NT2/D1 (cell line): ENCODE results near the gene TBC1D5.

Experiments
- DNase-seq: peaks from one replicate; pipeline ENCODE4 v3.0.0-alpha.2; 2011; ENCODE audit warnings: low read depth, low spot score
- H3K27me3 ChIP-seq: 2 replicates; pipeline ENCODE4 v1.6.0; 2011; ENCODE audit warnings: mild to moderate bottlenecking; ENCODE audit not compliant: insufficient read length, insufficient read depth
- H3K36me3 ChIP-seq: 2 replicates; pipeline ENCODE4 v1.6.1; 2011; ENCODE audit warnings: mild to moderate bottlenecking, low read length, mixed read lengths; ENCODE audit not compliant: insufficient read depth, insufficient read length
- H3K4me1 ChIP-seq: 2 replicates; pipeline ENCODE4 v1.5.1; 2011; ENCODE audit not compliant: insufficient read depth, insufficient read length
- H3K4me3 ChIP-seq: 2 replicates; pipeline ENCODE4 v1.5.1; 2011; ENCODE audit warnings: low read depth; ENCODE audit not compliant: insufficient read length
- H3K9ac ChIP-seq: 2 replicates; pipeline ENCODE4 v1.6.0; 2011; ENCODE audit warnings: low read depth; ENCODE audit not compliant: insufficient read length
- H3K9me3 ChIP-seq: 2 replicates; pipeline ENCODE4 v1.5.1; 2011; ENCODE audit warnings: mild to moderate bottlenecking, low read length; ENCODE audit not compliant: insufficient read depth
- SUZ12 ChIP-seq: IDR thresholded peaks from 2 replicates; pipeline ENCODE4 v1.6.1; 2011; ENCODE audit not compliant: insufficient read length, insufficient read depth; ENCODE audit errors: extremely low read depth
- YY1 ChIP-seq: IDR thresholded peaks from 2 replicates; pipeline ENCODE4 v1.6.1; 2011; ENCODE audit not compliant: insufficient read length, insufficient read depth
- ZNF274 ChIP-seq: IDR thresholded peaks from 2 replicates; pipeline ENCODE4 v1.6.1; 2011; ENCODE audit warnings: mild to moderate bottlenecking, low read depth, low read length

TBC1D5 gene

DNA sequence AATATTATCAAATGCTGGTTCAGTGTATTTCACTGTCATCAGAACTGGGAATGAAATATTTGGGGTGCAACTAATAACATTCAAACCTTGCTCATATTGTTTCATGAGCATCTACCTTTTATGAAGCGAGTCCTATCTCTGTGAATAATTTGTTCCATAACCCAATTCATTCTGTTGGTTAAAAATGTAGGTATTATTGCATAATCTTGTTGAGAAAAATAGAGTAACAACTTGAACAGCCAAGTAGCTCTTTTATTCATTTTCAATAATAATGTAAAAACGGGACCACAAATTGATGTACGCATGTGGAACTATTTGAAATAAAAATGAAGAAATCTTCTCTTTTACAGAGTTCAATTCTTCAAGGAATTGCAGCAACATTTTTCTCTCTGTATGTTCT lies 30.1 kb upstream of the TBC1D5 start:
- H3K4me1 ChIP-seq, result no peaks in the 10 kb centered on the region
- no peaks in the 10 kb centered on the region for H3K36me3 ChIP-seq
- H3K9ac ChIP-seq, result no peak overlapping the region
- no peak for DNase-seq
- no peak overlapping the region for H3K4me3 ChIP-seq
- peaks cover 9% of the 10 kb centered on the region; the same call in 1 of the 2 replicates for H3K9me3 ChIP-seq
- H3K27me3 ChIP-seq, result no peaks in the 10 kb centered on the region
- TF ChIP-seq YY1 (no peak), SUZ12 (no peak), ZNF274 (no peak)

DNA sequence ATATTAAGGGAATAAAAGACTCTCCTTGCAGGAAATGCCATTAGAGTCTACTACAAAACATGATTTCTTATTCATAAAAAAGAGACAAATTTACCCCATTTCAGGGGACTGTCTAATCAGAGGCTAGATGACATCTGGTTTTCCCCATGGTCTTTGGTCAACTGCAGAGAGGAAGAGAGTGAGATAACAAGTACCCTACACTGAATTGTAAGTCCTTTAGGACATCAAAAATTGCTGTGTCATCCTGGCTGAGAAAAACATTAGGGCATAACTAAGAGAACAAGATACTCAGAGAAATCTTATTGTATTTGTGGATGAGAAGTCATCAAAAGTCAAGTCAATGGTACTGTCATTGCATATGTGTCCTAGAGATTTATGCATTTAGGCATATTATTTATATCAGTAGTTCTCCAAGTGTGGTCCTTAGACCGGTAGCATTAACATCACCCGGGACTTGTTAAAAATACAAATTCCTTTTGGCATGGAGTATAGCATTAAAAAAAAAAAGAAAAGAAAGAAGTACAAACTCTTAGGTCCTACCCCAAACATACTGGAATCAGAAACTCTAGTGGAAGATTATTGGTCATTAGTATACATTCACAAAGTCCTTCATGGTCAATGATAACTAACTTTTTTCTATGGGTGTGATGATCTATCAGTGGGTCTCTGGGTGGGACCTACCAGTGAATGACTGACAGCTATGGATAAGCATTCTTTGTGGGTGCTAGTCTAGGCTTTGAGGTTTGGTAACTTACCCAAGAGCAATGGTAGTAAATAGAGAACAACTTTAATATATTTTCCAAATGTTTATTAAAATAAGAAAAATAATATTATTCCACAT lies 29.0 kb upstream of the TBC1D5 start:
- H3K9ac ChIP-seq, result no peak overlapping the region
- TF ChIP-seq YY1 (no peak), ZNF274 (no peak), SUZ12 (no peak)

DNA sequence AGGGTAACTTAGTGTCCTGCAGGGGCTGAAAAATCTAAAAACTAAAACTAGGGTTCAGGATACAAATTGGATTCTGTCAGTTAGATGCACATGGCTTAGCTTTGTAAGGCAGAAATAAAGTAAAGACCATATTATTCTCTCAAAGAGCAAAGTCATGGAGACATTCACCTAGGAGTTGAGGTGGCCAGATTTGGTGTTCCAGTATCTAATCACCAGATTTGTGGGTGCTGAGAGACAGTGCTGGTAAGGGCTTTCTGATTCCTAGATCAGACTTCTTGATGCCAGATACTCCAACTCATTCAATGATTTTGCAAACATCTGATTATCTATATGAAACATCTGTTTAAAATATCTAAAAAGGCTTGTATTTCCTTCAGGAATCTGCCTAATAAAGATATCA lies 28.3 kb upstream of the TBC1D5 start:
- Histone ChIP-seq H3K27me3 (no peaks in the 10 kb centered on the region), H3K4me3 (no peak overlapping the region), H3K4me1 (no peaks in the 10 kb centered on the region), H3K9me3 (peaks cover 9% of the 10 kb centered on the region; the same call in 1 of the 2 replicates), H3K9ac (no peak overlapping the region), H3K36me3 (no peaks in the 10 kb centered on the region)
- no peak for DNase-seq
- TF ChIP-seq YY1 (no peak), ZNF274 (no peak), SUZ12 (no peak)

More for the DNA sequence above, 29.0 kb upstream of the TBC1D5 start:
- Histone ChIP-seq H3K9me3 (peaks cover 9% of the 10 kb centered on the region; the same call in 1 of the 2 replicates), H3K4me3 (no peak overlapping the region), H3K27me3 (no peaks in the 10 kb centered on the region), H3K36me3 (no peaks in the 10 kb centered on the region), H3K4me1 (no peaks in the 10 kb centered on the region)
- no peak for DNase-seq

DNA sequence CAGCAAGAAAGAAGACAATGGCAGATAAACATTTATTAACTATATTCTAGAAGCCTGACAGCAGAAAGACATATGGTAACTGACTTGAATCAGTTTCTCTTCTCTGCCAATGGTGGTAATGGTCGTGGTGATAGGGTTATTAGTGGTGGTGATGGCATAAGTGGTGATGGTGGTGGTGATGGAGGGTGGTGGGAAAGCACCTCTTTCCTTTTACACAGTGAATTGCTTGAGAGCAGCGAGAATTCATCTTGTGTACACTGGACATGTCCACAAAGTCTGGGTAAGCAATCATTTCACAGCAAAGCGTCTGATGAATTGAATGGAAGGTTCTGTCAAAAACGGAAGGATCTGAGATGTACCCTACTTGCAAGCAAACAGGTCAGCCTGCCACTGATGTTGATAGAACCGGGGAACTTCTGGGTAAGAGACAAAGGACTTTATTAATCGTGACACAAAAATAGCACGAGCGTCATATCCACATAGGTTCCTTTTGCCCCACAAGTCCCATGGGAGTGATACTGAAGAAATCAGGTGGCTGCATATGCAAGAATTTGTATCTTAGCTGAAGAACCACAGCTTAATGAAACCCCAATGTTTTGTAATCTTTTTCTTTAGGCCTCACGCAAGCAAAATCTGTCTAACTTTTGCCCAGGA lies 23.5 kb upstream of the TBC1D5 start:
- DNase-seq, result no peak
- H3K9ac ChIP-seq, result no peak overlapping the region
- H3K36me3 ChIP-seq, result no peaks in the 10 kb centered on the region
- H3K4me1 ChIP-seq, result no peaks in the 10 kb centered on the region
- TF ChIP-seq ZNF274 (no peak), SUZ12 (no peak), YY1 (no peak)
- H3K9me3 ChIP-seq, result no peaks in the 10 kb centered on the region
- no peaks in the 10 kb centered on the region for H3K27me3 ChIP-seq
- no peak overlapping the region for H3K4me3 ChIP-seq

DNA sequence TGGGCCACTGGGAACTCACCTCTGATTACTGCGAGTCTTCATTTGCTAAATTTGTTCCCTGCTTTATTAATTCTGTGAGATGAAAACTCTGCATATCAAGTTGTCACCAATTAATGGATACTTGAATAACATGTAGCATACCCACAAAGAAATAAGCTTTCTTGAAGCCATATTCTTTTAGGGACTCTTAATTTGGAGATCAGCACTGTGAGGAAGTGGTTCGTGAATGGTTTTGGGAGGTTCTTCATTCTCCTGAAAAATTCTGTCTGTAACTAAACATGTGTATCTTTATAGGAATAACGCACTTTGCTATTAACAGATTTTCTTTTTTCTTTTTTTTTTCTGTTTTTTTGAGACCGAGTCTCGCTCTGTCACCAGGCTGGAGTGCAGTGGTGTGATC lies 19.1 kb upstream of the TBC1D5 start:
- no peaks in the 10 kb centered on the region for H3K36me3 ChIP-seq
- no peak for TF ChIP-seq ZNF274
- no peak for TF ChIP-seq YY1
- no peak for TF ChIP-seq SUZ12

DNA sequence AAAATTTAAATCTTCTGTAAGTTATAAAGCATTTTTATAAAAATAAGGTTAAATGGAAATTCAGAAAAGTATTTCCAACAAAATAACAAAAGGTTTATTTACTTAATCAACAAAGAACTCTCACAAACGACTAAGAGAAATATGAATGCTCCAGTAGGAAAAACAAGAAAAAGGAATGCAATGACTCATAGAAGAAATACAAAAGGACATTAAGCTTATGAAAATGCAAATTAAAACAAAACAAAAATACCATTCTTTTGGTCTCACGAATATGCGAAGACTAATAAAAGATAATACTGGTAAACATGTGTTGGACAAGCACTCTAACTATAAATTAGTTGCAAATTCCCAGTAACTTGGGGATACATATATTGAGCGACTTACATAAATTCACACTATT lies 17.5 kb upstream of the TBC1D5 start:
- TF ChIP-seq YY1 (no peak), ZNF274 (no peak), SUZ12 (no peak)
- no peaks in the 10 kb centered on the region for H3K4me1 ChIP-seq
- no peak overlapping the region for H3K4me3 ChIP-seq
- no peaks in the 10 kb centered on the region for H3K27me3 ChIP-seq
- no peaks in the 10 kb centered on the region for H3K36me3 ChIP-seq
- no peaks in the 10 kb centered on the region for H3K9me3 ChIP-seq
- H3K9ac ChIP-seq, result no peak overlapping the region
- DNase-seq, result no peak

More for the DNA sequence above, 19.1 kb upstream of the TBC1D5 start:
- Histone ChIP-seq H3K4me1 (no peaks in the 10 kb centered on the region), H3K9ac (no peak overlapping the region), H3K27me3 (no peaks in the 10 kb centered on the region), H3K4me3 (no peak overlapping the region), H3K9me3 (no peaks in the 10 kb centered on the region)
- DNase-seq, result no peak

DNA sequence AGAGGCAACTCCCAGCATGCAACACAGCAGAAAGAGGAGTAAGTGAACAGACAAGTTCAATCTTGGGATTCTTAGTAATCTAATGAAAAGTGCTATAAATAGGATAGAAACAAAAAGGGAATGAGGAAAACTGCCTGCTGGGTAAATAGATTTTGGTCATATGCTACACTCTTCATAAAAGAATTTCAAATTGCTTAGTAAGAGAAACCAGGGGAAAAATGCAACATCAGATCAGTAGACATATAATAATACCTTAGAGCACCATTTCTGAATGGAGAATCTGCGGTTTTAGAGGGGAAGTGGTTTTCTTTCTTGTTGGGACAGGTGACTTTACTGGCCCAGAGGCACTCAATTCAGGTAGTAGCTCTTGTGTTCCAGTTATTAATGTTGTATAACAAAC lies 13.4 kb upstream of the TBC1D5 start:
- Histone ChIP-seq H3K9ac (no peak overlapping the region), H3K27me3 (no peaks in the 10 kb centered on the region), H3K4me1 (no peaks in the 10 kb centered on the region), H3K36me3 (no peaks in the 10 kb centered on the region), H3K4me3 (no peak overlapping the region), H3K9me3 (no peaks in the 10 kb centered on the region)
- DNase-seq, result no peak
- TF ChIP-seq YY1, result no peak
- TF ChIP-seq ZNF274, result no peak
- TF ChIP-seq SUZ12, result no peak
